Measurements from ENCODE around the gene DPP10. TPM values are rescaled to one million over a fixed set of nuclear protein-coding genes. Genes with fewer than 3 reads are reported as not detected.

Gene DPP10
- total and polyA plus RNA-seq, 2 of the 13 experiments (the other 11 are each of a cell fraction or from before 2014, with no cell fraction given), result 0.95 to 1.7 TPM

- no peak for TF ChIP-seq ISL2 (CRISPR knock-in tag; IDR thresholded peaks at IDR 0.05)
- no peak for TF ChIP-seq ATRX (CRISPR knock-in tag; IDR thresholded peaks at IDR 0.05; ENCODE audit: borderline replicate concordance)
These were observed 1339.8 kb downstream of the DPP10 start (continued) for GRCh38 chr2:115782286-115782685.

- ATAC-seq (no peak), DNase-seq (ENCODE audit: low spot score) (no peak), FAIRE-seq (no peak)
- ChIA-PET POLR2A (no interaction called here), CTCF (ENCODE audit: low intra/inter-chr PET ratio, low total read pairs) (no interaction called here)
- Histone ChIP-seq H3K9me3 (ENCODE audit: low read length) (peaks cover 64% of the 10 kb centered on the region), H3K27me3 (ENCODE audit: control insufficient read depth in 1 of 2, insufficient read depth in 2 of 2, low read length in 2 of 2) (no peaks in the 10 kb centered on the region), H3K4me2 (ENCODE audit: low read depth, low read length) (no peak overlapping the region), H3K27ac (ENCODE audit: extremely low read length, insufficient read depth, low read length) (no peak overlapping the region), H3K9ac (ENCODE audit: insufficient read depth, low read depth, low read length) (no peak overlapping the region), H3K79me2 (ENCODE audit: insufficient read depth, low read length) (no peaks in the 10 kb centered on the region), H3K4me1 (ENCODE audit: insufficient read depth, low read length) (no peaks in the 10 kb centered on the region), H3K4me3 (replicated peaks in 1 of 3; ENCODE audit: insufficient read depth in 1 of 3, low read depth in 2 of 3, low read length in 3 of 3) (no peak overlapping the region), H2AFZ (ENCODE audit: low read length) (no peak overlapping the region), H4K20me1 (ENCODE audit: insufficient read depth, low read length) (no peaks in the 10 kb centered on the region), H3K36me3 (replicated peaks in 1 of 2; ENCODE audit: control insufficient read depth in 1 of 2, insufficient read depth in 2 of 2, low read length in 2 of 2) (no peaks in the 10 kb centered on the region)
- 28% methylated on average over 3 of the region's 3 CpGs for WGBS (ENCODE audit: low lambda C conversion rate)
- no TSS peak for BruUV-seq (replicated peaks)
- TF ChIP-seq ZNF616 (CRISPR knock-in tag; IDR thresholded peaks at IDR 0.05; ENCODE audit: low read depth) (no peak), ZNF253 (CRISPR knock-in tag; IDR thresholded peaks at IDR 0.05; ENCODE audit: borderline replicate concordance) (no peak), U2AF1 (optimal IDR thresholded peaks at IDR 0.05; ENCODE audit: low read depth, low read length) (no peak), ZC3H13 (CRISPR knock-in tag; IDR thresholded peaks at IDR 0.05) (no peak), RFXAP (CRISPR knock-in tag; IDR thresholded peaks at IDR 0.05; ENCODE audit: borderline replicate concordance) (no peak), AGO1 (IDR thresholded peaks at IDR 0.05; ENCODE audit: low read depth, low read length, poor library complexity, severe bottlenecking) (no peak), ZFY (CRISPR knock-in tag; IDR thresholded peaks at IDR 0.05) (no peak), SKI (IDR thresholded peaks at IDR 0.05; ENCODE audit: partially characterized antibody) (no peak), DR1 (CRISPR knock-in tag; IDR thresholded peaks at IDR 0.05) (no peak), HDAC2 (CRISPR knock-in tag; IDR thresholded peaks at IDR 0.05) (no peak), ZNF841 (CRISPR knock-in tag; IDR thresholded peaks at IDR 0.05; ENCODE audit: borderline replicate concordance) (no peak), THYN1 (CRISPR knock-in tag; IDR thresholded peaks at IDR 0.05; ENCODE audit: borderline replicate concordance, low read depth) (no peak), ZNF75D (CRISPR knock-in tag; IDR thresholded peaks at IDR 0.05; ENCODE audit: borderline replicate concordance) (no peak)
- in situ Hi-C loops (cut with HindIII; ENCODE audit: extremely low pct_ligation_motif_present, low pct_unique_long_range_greater_than_20kb), result no loop called here
- intact Hi-C loops (cut with micrococcal nuclease; ENCODE audit: unreplicated experiment), result no loop called here
These were observed 1353.6 kb downstream of the DPP10 start for GRCh38 chr2:115796078-115796477.

Measured in HepG2 (cell line).